Fibroblast of lung (primary cell): ENCODE results near the gene NOSIP. TPM values are rescaled to one million over a fixed set of nuclear protein-coding genes. Genes with fewer than 3 reads are reported as not detected.

Experiments
- DNase-seq, 2 donors: peaks; one replicate each; pipeline versions ENCODE4 v3.0.0 to v3.0.0-alpha.2; 2010; ENCODE audit warnings: low read depth in 2 of 2
- H2AFZ ChIP-seq: 2 replicates; pipeline ENCODE4 v1.5.1; 2012; ENCODE audit warnings: low read length, control low read depth, inconsistent platforms
- H3K27ac ChIP-seq: 2 replicates; pipeline ENCODE4 v1.5.1; 2011; ENCODE audit warnings: low read length, control low read depth; ENCODE audit not compliant: insufficient read depth
- H3K27me3 ChIP-seq: 2 replicates; pipeline ENCODE4 v1.5.1; 2011; ENCODE audit warnings: mild to moderate bottlenecking, low read length; ENCODE audit not compliant: control insufficient read depth, insufficient read depth
- H3K36me3 ChIP-seq: 2 replicates; pipeline ENCODE4 v1.5.1; 2011; ENCODE audit warnings: low read length; ENCODE audit not compliant: control insufficient read depth, insufficient read depth
- H3K4me1 ChIP-seq: 2 replicates; pipeline ENCODE4 v1.5.1; 2011; ENCODE audit warnings: low read length; ENCODE audit not compliant: control insufficient read depth, insufficient read depth; ENCODE audit errors: extremely low read depth
- H3K4me2 ChIP-seq: 2 replicates; pipeline ENCODE4 v1.5.1; 2011; ENCODE audit warnings: low read length, control low read depth; ENCODE audit not compliant: insufficient read depth; ENCODE audit errors: extremely low read depth
- H3K4me3 ChIP-seq, 4 experiments: fragments of 200-600 bp in 1 of 4; sonication (generic) in 1 of 4; replicated peaks in 1 of 4; 2 replicates each; pipeline ENCODE4 v1.5.1; 2011 to 2016; ENCODE audit warnings: low read length in 4 of 4, low read depth in 3 of 4, mild to moderate bottlenecking in 3 of 4, control low read depth in 2 of 4, inconsistent platforms in 1 of 4, mixed read lengths in 1 of 4; ENCODE audit not compliant: insufficient read depth in 1 of 4; ENCODE audit errors: control extremely low read depth in 1 of 4
- H3K79me2 ChIP-seq: 2 replicates; pipeline ENCODE4 v1.5.1; 2012; ENCODE audit warnings: mild to moderate bottlenecking, low read length, inconsistent platforms; ENCODE audit not compliant: control insufficient read depth, insufficient read depth
- H3K9ac ChIP-seq: 2 replicates; pipeline ENCODE4 v1.5.1; 2011; ENCODE audit warnings: mild to moderate bottlenecking, low read length, control low read depth; ENCODE audit not compliant: insufficient read depth
- H3K9me3 ChIP-seq: 2 replicates; pipeline ENCODE4 v1.5.1; 2012; ENCODE audit warnings: low read depth, low read length; ENCODE audit not compliant: control insufficient read depth, insufficient read depth
- H4K20me1 ChIP-seq: 2 replicates; pipeline ENCODE4 v1.5.1; 2011; ENCODE audit warnings: low read length; ENCODE audit not compliant: control insufficient read depth, insufficient read depth; ENCODE audit errors: extremely low read depth
- CTCF ChIP-seq, 2 donors: IDR thresholded peaks in 1 of 2; conservative IDR thresholded peaks in 1 of 2; 1 replicate in 1 of 2; 2 replicates in 1 of 2; pipeline ENCODE4 v1.5.1; 2011 to 2012; ENCODE audit warnings: low read length in 2 of 2, control low read depth in 1 of 2, inconsistent platforms in 1 of 2, low read depth in 1 of 2, mild to moderate bottlenecking in 1 of 2
- EZH2 ChIP-seq: IDR thresholded peaks from 2 replicates; pipeline ENCODE4 v1.5.1; 2012; ENCODE audit warnings: low read length, control low read depth, mild to moderate bottlenecking; ENCODE audit errors: missing control alignments
- polyA plus RNA-seq, 2 donors: library from polyadenylated mRNA; depleted of rRNA in 1 of 2; stranded (reverse) in 1 of 2; unstranded in 1 of 2; fragments of >200 nt; gene quantifications; 2 replicates each; pipeline ENCODE4 v1.2.1, GENCODE V29; 2011 to 2012; ENCODE audit warnings: missing spikeins in 1 of 2
- total RNA-seq: library from RNA; depleted of rRNA; stranded (reverse); fragments of >200 nt; gene quantifications from 2 replicates; pipeline ENCODE4 v1.2.1, GENCODE V29; 2014

Gene NOSIP
- total and polyA plus RNA-seq, 2 donors (not counting 1 experiment from before 2014, with no cell fraction given): 41.2 to 67.9 TPM

GRCh38 chr19:49613374-49613773, 33.0 kb upstream of the NOSIP start:
- Histone ChIP-seq H3K4me1 (peaks cover 15% of the 10 kb centered on the region), H4K20me1 (no peaks in the 10 kb centered on the region), H3K36me3 (peaks cover 19% of the 10 kb centered on the region), H3K9ac (no peak overlapping the region), H3K4me3 (no peak overlapping the region), H3K27ac (peak overlapping the region; percentile 33), H3K79me2 (peaks cover 18% of the 10 kb centered on the region), H3K27me3 (no peaks in the 10 kb centered on the region), H3K9me3 (no peaks in the 10 kb centered on the region), H2AFZ (no peak overlapping the region), H3K4me2 (no peak overlapping the region)
- DNase-seq: peak in 1 of 2 donors; percentile 55
- TF ChIP-seq EZH2: no peak
- no peak for TF ChIP-seq CTCF (conservative IDR thresholded peaks at IDR 0.05 in 1 of 2, IDR thresholded peaks at IDR 0.05 in 1 of 2; ENCODE audit: low read depth in 1 of 2, low read length in 2 of 2)

GRCh38 chr19:49609499-49610092, 29.2 kb upstream of the NOSIP start:
- Histone ChIP-seq H2AFZ (no peak overlapping the region), H3K4me1 (peaks cover 15% of the 10 kb centered on the region), H3K4me2 (no peak overlapping the region), H3K27me3 (no peaks in the 10 kb centered on the region), H3K27ac (no peak overlapping the region), H3K9me3 (no peaks in the 10 kb centered on the region), H3K4me3 (no peak overlapping the region), H3K36me3 (peaks cover 8% of the 10 kb centered on the region), H3K79me2 (peaks cover 24% of the 10 kb centered on the region), H3K9ac (no peak overlapping the region), H4K20me1 (no peaks in the 10 kb centered on the region)
- TF ChIP-seq EZH2 (no peak), CTCF (conservative IDR thresholded peaks at IDR 0.05 in 1 of 2, IDR thresholded peaks at IDR 0.05 in 1 of 2; ENCODE audit: low read depth in 1 of 2, low read length in 2 of 2) (no peak)
- DNase-seq: no peak

- Histone ChIP-seq H3K4me1 (no peaks in the 10 kb centered on the region), H3K9ac (no peak overlapping the region), H3K79me2 (peaks cover 17% of the 10 kb centered on the region), H2AFZ (no peak overlapping the region), H3K36me3 (peaks cover 13% of the 10 kb centered on the region), H3K27ac (no peak overlapping the region), H3K9me3 (no peaks in the 10 kb centered on the region), H4K20me1 (no peaks in the 10 kb centered on the region), H3K4me3 (no peak overlapping the region), H3K4me2 (no peak overlapping the region), H3K27me3 (no peaks in the 10 kb centered on the region)
- no peak for TF ChIP-seq CTCF (conservative IDR thresholded peaks at IDR 0.05 in 1 of 2, IDR thresholded peaks at IDR 0.05 in 1 of 2; ENCODE audit: low read depth in 1 of 2, low read length in 2 of 2)
- no peak for TF ChIP-seq EZH2
- DNase-seq: no peak
Observed at GRCh38 chr19:49605605-49606004, 25.2 kb upstream of the NOSIP start.
